NCI-H2107 treated with DMSO at 0.1 percent for 48 hours (cell line): ENCODE measurements around the gene DAPK1.
"Not testable (repeated sequence)": the region's sequence is repeated elsewhere in the genome, so short reads cannot be mapped to it uniquely, and the experiment has no call there.

Experiments used
- DNase-seq: peaks from one replicate; lab custom pipeline; 2025; ENCODE audit not compliant: unreplicated experiment; lab: John Stamatoyannopoulos, UW

The DAPK1 gene

DNA sequence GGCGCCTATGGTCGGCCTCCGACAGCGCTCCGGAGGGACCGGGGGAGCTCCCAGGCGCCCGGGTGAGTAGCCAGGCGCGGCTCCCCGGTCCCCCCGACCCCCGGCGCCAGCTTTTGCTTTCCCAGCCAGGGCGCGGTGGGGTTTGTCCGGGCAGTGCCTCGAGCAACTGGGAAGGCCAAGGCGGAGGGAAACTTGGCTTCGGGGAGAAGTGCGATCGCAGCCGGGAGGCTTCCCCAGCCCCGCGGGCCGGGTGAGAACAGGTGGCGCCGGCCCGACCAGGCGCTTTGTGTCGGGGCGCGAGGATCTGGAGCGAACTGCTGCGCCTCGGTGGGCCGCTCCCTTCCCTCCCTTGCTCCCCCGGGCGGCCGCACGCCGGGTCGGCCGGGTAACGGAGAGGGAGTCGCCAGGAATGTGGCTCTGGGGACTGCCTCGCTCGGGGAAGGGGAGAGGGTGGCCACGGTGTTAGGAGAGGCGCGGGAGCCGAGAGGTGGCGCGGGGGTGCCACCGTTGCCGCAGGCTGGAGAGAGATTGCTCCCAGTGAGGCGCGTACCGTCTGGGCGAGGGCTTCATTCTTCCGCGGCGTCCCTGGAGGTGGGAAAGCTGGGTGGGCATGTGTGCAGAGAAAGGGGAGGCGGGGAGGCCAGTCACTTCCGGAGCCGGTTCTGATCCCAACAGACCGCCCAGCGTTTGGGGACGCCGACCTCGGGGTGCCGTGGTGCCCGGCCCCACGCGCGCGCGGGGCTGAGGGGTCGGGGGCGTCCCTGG lies 561 bp downstream of the DAPK1 start:
- no peak for DNase-seq

DNA sequence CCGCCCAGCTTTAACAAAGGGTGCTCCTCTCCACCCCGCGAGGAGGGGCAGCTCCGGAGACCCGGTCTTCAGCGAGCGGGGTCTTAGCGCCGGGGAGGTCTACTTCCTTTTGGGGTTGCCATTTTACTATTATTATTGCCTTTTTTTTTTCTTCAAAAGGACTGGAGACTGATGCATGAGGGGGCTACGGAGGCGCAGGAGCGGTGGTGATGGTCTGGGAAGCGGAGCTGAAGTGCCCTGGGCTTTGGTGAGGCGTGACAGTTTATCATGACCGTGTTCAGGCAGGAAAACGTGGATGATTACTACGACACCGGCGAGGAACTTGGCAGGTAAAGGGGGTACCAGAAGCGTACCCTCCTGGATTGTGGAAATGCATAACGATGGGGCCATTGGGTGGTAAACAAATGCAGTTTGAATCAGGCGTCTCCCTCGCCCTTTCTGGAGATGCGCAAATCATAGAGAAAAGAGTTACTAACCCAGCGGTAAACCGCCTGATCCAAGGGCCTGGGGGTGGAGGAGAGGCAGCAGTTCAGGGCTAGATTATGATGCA lies 1.2 kb downstream of the DAPK1 start:
- DNase-seq = no peak

GRCh38 chr9:87499424-87500017 lies 1.9 kb downstream of the DAPK1 start:
- DNase-seq = no peak

DNA sequence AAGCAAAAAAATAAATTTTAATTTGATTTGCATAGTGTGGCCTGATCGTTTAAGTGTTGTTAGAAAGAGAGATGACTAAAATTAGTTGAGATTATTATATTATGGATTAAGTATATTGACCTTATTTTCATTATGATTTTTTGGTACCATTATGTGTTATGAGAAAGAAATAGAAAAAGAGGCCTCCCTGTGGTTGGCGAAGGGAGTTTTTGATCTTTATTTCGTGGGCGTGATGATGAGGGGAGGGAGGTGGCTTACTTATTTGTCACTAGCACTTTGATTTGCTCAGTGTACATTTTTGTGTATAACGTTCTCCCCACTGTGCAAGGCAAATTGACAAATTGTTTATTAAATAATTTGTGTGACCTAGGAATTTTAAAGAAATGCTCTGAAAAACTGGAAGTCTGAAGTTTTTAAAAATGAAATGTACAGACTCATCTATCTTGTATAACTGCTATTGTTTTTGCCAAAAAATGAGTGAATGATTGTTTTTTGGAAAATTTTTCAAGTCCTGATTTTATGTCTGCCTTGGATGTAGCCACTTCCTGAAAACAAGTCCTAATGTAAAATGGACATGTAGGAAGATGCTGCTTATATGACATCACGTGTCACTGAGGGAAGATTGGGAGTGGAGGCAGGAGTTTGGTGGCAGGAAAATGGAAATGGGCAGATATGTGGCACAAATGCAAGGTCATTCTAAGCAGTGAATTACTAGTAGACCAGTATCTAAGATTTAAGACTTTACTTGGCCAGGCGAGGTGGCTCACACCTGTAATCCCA lies 3.0 kb downstream of the DAPK1 start:
- no peak for DNase-seq

DNA sequence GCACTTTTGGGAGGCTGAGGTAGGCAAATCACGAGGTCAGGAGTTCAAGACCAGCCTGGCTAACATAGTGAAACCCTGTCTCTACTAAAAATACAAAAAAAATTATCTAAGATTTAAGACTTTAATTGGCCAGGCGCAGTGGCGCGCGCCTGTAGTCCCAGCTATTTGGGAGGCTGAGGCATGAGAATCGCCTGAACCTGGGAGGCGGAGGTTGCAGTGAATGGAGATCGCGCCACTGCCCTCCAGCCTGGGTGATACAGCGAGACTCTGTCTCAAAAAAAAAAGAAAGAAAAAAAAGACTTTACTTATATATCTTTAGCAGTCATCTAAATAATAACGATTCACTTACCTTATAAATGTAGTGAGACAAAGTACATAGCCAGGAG lies 3.6 kb downstream of the DAPK1 start:
- DNase-seq = not testable (repeated sequence)

DNA sequence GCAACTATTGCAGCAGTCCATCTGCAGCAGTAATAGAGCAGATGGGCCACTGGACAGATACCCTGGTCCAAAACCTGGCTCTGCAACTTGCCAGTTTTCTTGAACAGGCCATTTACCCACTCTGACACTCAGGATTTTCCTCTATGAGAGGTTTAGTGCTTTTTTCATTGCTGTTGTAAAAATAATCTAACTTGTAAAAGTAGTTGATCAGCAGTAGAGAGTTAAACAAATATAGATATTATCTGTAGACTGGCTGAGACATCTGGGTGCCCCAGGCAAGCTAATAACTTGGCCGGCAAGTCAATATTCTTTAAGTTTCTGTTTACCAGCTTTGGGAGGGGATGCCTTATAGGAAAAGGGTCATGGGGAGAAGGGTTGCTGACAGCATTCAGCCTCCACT lies 4.1 kb downstream of the DAPK1 start:
- DNase-seq = no peak

DNA sequence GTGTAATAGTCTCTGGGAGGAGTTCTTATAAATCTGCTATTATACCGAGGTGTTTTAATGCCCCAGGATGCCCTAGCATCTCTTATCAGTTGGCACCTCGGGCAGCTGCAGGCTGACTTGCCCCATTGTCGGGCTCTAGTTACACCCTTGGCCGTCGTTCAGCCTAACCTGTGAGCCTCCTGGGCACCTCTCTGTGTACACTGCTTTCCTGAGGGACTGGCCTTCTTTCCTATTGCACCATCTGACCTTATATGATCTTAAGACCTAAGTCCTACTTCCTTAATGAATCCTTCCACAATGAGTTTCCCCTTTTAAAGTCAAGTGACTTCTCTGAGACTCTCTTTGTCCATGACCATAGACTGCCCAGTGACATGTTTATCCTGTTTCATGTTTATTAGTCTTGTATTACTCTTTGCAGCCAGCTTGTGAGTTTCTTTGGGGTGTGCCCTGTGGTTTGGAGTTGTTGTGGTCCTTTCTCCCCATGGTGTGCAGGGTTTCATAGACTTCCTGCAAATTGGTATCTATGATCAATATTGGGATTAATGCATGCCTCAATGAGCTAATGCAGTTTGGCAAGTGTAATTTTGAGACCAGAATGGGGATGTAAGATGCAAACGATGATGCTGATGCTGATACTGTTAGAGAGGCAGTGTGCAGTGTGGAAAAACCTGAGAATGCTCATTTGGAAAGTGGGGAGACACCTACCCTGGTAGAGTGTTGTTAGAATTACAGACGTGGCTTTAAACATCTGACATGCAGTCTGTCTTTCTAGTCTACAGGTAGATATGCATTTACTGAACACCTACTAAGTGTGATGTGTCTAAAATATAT lies 4.9 kb downstream of the DAPK1 start:
- DNase-seq = no peak

DNA sequence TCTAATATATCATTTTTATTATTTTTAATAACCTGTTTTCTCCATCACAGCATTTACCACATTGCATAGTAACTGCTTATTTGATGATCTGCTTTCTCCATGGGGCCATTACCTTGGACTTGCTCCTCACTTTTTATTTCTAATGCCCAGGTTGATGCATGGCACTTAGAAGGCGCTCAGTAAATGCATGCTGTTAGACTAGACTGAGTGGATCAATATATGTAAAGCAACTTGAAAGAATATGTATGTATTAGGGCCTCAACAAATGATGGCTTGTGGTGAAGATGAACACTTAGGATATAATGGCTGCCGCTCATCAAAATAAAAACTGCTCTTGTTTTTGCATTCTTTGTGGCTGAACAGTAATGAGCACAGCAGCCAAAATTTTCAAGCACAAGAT lies 5.8 kb downstream of the DAPK1 start:
- DNase-seq = no peak

DNA sequence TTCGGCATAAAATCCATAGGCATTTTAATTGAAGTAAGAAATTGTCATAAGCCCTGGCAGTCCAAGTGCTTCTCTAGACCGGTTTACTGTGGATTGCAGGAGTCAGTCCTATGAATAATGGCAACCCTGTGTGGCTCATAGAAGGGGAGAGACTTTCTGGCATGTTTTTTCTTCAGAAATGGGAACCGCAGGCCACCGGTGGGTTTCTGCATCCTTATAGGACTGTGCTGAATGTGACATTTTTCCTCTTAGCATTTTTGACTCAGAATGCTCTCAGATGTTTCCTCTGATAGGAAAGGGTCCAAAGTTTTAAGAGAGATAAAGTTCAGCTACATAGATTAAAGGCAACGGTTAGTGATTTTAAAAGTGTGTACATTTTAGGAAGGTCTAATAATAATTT lies 6.3 kb downstream of the DAPK1 start:
- no peak for DNase-seq

DNA sequence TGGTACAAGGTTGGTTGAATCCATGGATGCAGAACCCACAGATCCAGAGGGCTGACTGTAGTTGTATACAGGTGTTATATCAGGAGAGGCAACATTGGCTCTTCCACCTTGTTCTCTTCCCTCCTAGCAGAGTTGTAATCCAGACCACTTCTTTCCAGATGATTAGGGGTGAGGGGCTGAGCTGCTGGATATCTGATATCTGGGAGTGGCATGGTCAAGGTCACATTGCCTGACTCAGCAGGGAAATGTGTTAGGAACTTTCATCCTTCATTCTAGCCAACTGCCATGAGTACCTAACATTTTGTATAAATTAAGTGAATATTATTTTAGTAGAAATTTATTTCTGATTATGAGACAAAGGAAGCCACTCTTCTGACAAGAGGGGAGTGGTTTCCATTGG lies 7.3 kb downstream of the DAPK1 start:
- DNase-seq = no peak

DNA sequence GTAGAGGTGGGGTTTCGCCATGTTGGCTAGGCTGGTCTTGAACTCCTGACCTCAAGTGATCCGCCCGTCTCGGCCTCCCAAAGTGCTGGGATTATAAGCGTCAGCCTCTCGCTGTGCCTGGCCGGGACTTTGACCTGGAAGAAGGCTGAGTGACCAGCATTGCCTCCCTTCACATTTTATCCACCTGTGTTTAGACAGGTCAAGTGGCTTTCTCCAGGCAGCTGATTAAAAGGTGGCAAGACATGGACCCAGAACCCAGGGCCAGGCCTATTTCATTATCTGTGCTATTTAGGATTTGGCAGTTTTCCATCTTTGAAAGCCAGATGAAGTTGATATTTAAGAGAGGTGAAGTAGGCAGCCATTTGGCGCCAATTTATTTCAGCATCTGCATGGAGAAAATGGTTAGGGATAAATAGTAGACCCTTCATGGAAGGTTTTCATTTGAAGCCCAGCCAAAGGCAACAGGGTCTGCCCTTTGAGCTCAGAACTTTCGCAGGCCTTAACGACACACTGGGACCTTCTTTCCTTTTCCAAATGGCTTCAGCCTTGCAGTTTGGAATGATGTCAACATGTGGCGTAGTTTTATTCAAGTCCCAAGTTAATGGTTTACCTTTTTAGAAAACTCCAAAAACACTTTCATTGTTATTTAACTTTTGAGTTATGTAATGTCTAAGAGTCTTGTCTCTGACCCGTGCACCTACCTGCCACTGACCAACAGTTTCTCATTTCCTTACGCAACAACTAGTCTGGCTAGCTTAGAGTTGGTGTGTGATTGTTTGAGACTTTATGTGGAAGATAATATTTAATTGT lies 8.4 kb downstream of the DAPK1 start:
- no peak for DNase-seq

GRCh38 chr9:87507576-87507975 lies 9.9 kb downstream of the DAPK1 start:
- no peak for DNase-seq

GRCh38 chr9:87510252-87510683 lies 12.6 kb downstream of the DAPK1 start:
- no peak for DNase-seq

DNA sequence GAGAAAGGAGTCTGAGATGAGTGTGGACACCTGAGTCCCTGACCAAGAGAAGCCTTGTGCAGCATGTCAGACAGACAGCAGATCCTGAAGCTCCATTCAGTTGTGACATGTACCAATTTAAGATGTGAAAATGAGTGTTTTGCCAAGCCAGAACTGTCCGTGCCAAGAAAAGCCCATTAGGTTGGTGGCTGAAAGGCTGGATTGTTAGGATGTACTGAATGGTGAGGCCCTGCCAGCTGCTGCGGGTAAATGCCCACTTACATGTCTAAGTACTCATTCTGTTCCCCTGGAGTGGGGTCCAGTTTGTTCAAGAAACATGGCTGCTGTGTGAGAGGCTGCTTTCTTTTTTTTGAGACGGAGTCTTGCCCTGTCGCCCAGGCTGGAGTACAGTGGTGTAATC lies 14.6 kb downstream of the DAPK1 start:
- DNase-seq = no peak

- DNase-seq = no peak
Measured at GRCh38 chr9:87513161-87513560, 15.5 kb downstream of the DAPK1 start.

- no peak for DNase-seq
Measured at GRCh38 chr9:87513880-87514535, 16.3 kb downstream of the DAPK1 start.

DNA sequence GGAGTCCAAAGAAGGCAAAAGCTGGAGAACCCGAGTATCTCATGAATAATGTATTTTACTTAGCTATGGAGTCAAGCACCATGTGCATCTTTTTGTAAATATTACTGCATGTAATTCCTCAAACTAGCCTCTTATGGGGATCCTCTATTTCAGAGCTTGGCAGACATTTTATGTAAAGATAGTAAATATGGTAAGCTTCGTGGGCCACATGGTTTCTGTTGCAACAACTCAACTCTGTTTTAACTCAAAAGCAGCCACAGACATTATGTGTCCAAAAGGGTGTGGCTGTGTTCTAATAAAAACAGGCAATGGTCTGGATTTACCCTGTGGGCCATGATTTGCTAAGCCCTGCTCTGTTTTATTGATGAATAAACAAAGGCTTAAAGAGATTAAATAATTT lies 17.3 kb downstream of the DAPK1 start:
- no peak for DNase-seq

GRCh38 chr9:87515588-87516221 lies 18.0 kb downstream of the DAPK1 start:
- DNase-seq = no peak
